WTC11 (cell line): Measurements from ENCODE around the gene KLHDC8A. TPM values are rescaled to one million over a fixed set of nuclear protein-coding genes. Genes with fewer than 3 reads are reported as not detected.

Source experiments
- ATAC-seq: fragments of 200-7000 bp; cut with Tn5 transposase; 2 replicates; pipeline ENCODE4 v1.10.0; 2021; ENCODE audit warnings: mild to moderate bottlenecking, moderate library complexity
- CTCF ChIA-PET: fragments of 300-600 bp; sonication (Branson Sonifier 250); formaldehyde crosslinking; loops from one replicate; lab custom pipeline; 2021; ENCODE audit warnings: antibody characterized with exemption; lab: Charles Lee
- POLR2A ChIA-PET: fragments of 350-600 bp; sonication (Branson Sonifier 250); formaldehyde crosslinking; loops from one replicate; lab custom pipeline; 2021; ENCODE audit warnings: antibody characterized with exemption; lab: Charles Lee
- DNase-seq: peaks from one replicate; pipeline ENCODE4 v3.0.0; 2021; ENCODE audit warnings: low spot score
- H3K27ac Mint-ChIP-seq: 2 replicates; pipeline ENCODE4 v1.8.0; 2021; ENCODE audit warnings: mixed read lengths
- H3K27me3 Mint-ChIP-seq: 2 replicates; pipeline ENCODE4 v1.8.0; 2021; ENCODE audit warnings: low read depth, mild to moderate bottlenecking, moderate library complexity, mixed read lengths
- H3K36me3 Mint-ChIP-seq: 2 replicates; pipeline ENCODE4 v1.8.0; 2021; ENCODE audit warnings: mixed read lengths
- H3K4me1 Mint-ChIP-seq: 2 replicates; pipeline ENCODE4 v1.8.0; 2022; ENCODE audit warnings: mixed read lengths
- H3K4me3 Mint-ChIP-seq: 2 replicates; pipeline ENCODE4 v1.8.0; 2021; ENCODE audit warnings: mild to moderate bottlenecking, moderate library complexity, mixed read lengths
- H3K9me3 Mint-ChIP-seq: 2 replicates; pipeline ENCODE4 v1.8.0; 2021; ENCODE audit warnings: mixed read lengths
- ATF2 ChIP-seq: sonication (generic); formaldehyde crosslinking; IDR thresholded peaks from 2 replicates; pipeline ENCODE4 v1.8.1; 2022; ENCODE audit warnings: low read depth, missing genetic modification reagents, borderline replicate concordance
- E2F1 ChIP-seq: sonication (generic); formaldehyde crosslinking; IDR thresholded peaks from 2 replicates; pipeline ENCODE4 v1.8.0; 2022; ENCODE audit warnings: mild to moderate bottlenecking, missing genetic modification reagents
- ELF4 ChIP-seq: sonication (generic); formaldehyde crosslinking; IDR thresholded peaks from 2 replicates; pipeline ENCODE4 v1.8.1; 2022; ENCODE audit warnings: low read depth, mild to moderate bottlenecking, moderate library complexity, missing genetic modification reagents
- ESRRA ChIP-seq: sonication (generic); formaldehyde crosslinking; IDR thresholded peaks from 2 replicates; pipeline ENCODE4 v1.8.1; 2022; ENCODE audit warnings: mild to moderate bottlenecking, missing genetic modification reagents, borderline replicate concordance
- HMGA2 ChIP-seq: fragments of 250-450 bp; sonication (Bioruptor Pico); IDR thresholded peaks from 2 replicates; pipeline ENCODE4 v1.4.0; 2021; ENCODE audit warnings: mild to moderate bottlenecking, moderate library complexity
- JAZF1 ChIP-seq: fragments of 250-450 bp; sonication (Bioruptor Pico); IDR thresholded peaks from 2 replicates; pipeline ENCODE4 v1.9.0; 2021; ENCODE audit warnings: moderate library complexity, mild to moderate bottlenecking, inconsistent platforms
- MAX ChIP-seq: sonication (generic); formaldehyde crosslinking; IDR thresholded peaks from 2 replicates; pipeline ENCODE4 v1.8.0; 2022; ENCODE audit warnings: mild to moderate bottlenecking, missing genetic modification reagents
- MYBL2 ChIP-seq: sonication (generic); formaldehyde crosslinking; IDR thresholded peaks from 2 replicates; pipeline ENCODE4 v1.8.1; 2023; ENCODE audit warnings: mild to moderate bottlenecking, moderate library complexity, missing genetic modification reagents
- NFATC4 ChIP-seq: fragments of 250-450 bp; sonication (Bioruptor Pico); IDR thresholded peaks from 2 replicates; pipeline ENCODE4 v1.9.0; 2021; ENCODE audit warnings: mild to moderate bottlenecking
- NR2C2 ChIP-seq: sonication (generic); formaldehyde crosslinking; IDR thresholded peaks from 2 replicates; pipeline ENCODE4 v1.8.0; 2022; ENCODE audit warnings: mild to moderate bottlenecking, missing genetic modification reagents
- RELA ChIP-seq: sonication (generic); formaldehyde crosslinking; IDR thresholded peaks from 2 replicates; pipeline ENCODE4 v1.8.1; 2022; ENCODE audit warnings: missing genetic modification reagents, mild to moderate bottlenecking, borderline replicate concordance
- RORB ChIP-seq: fragments of 250-450 bp; sonication (Bioruptor Pico); IDR thresholded peaks from 2 replicates; pipeline ENCODE4 v1.9.0; 2021; ENCODE audit warnings: mild to moderate bottlenecking
- SMAD4 ChIP-seq: sonication (generic); formaldehyde crosslinking; IDR thresholded peaks from 2 replicates; pipeline ENCODE4 v1.8.0; 2022; ENCODE audit warnings: mild to moderate bottlenecking, missing genetic modification reagents
- SP1 ChIP-seq: sonication (generic); formaldehyde crosslinking; conservative IDR thresholded peaks from 2 replicates; pipeline ENCODE4 v1.8.1; 2022; ENCODE audit warnings: missing genetic modification reagents
- STAT6 ChIP-seq: sonication (generic); formaldehyde crosslinking; conservative IDR thresholded peaks from 2 replicates; pipeline ENCODE4 v1.8.1; 2023; ENCODE audit warnings: mild to moderate bottlenecking, low read depth, missing genetic modification reagents, moderate library complexity
- TCF7 ChIP-seq: sonication (generic); formaldehyde crosslinking; IDR thresholded peaks from 2 replicates; pipeline ENCODE4 v1.8.0; 2022; ENCODE audit warnings: mild to moderate bottlenecking, low read depth, missing genetic modification reagents, moderate library complexity
- TEAD1 ChIP-seq: sonication (generic); formaldehyde crosslinking; IDR thresholded peaks from 2 replicates; pipeline ENCODE4 v1.8.0; 2022; ENCODE audit warnings: mild to moderate bottlenecking, missing genetic modification reagents
- TP53 ChIP-seq: sonication (generic); formaldehyde crosslinking; IDR thresholded peaks from 2 replicates; pipeline ENCODE4 v1.8.1; 2023; ENCODE audit warnings: mild to moderate bottlenecking, missing genetic modification reagents
- ZMAT4 ChIP-seq: fragments of 250-450 bp; sonication (Bioruptor Pico); IDR thresholded peaks from 2 replicates; pipeline ENCODE4 v1.9.0; 2021; ENCODE audit warnings: mild to moderate bottlenecking
- ZNF121 ChIP-seq: sonication (generic); formaldehyde crosslinking; IDR thresholded peaks from 2 replicates; pipeline ENCODE4 v1.8.0; 2023; ENCODE audit warnings: missing genetic modification reagents
- ZNF263 ChIP-seq: sonication (generic); formaldehyde crosslinking; IDR thresholded peaks from 2 replicates; pipeline ENCODE4 v1.8.1; 2022; ENCODE audit warnings: low read depth, mild to moderate bottlenecking, moderate library complexity, missing genetic modification reagents
- ZNF512 ChIP-seq: sonication (generic); formaldehyde crosslinking; IDR thresholded peaks from 2 replicates; pipeline ENCODE4 v1.8.1; 2022; ENCODE audit warnings: missing genetic modification reagents, borderline replicate concordance
- total RNA-seq: library from RNA; stranded (reverse); gene quantifications from 3 replicates; pipeline ENCODE4 v1.2.3, GENCODE V29; 2021

Gene KLHDC8A
- total RNA-seq, 1 experiment from 2014 or later = 1.7 TPM

GRCh38 chr1:205315008-205315618 is 41.6 kb downstream of the KLHDC8A start (continued):
- TF ChIP-seq ZNF512 = no peak
- no peak for TF ChIP-seq ZMAT4 (CRISPR knock-in tag)

- H3K36me3 Mint-ChIP-seq = peaks cover 32% of the 10 kb centered on the region
- ATAC-seq = peak; percentile 94
- H3K4me1 Mint-ChIP-seq = peaks cover 70% of the 10 kb centered on the region
- peak overlapping the region; percentile 54 for H3K4me3 Mint-ChIP-seq
- no peaks in the 10 kb centered on the region for H3K9me3 Mint-ChIP-seq
- no peaks in the 10 kb centered on the region; the same call in none of the 2 replicates for H3K27me3 Mint-ChIP-seq
- ChIA-PET CTCF (interaction anchor here (0.6 to 3.4 kb wide), 26 partner anchors 9 to 252 kb away, joined by 3 to 50 read pairs (median 4); no protein-coding TSS in a partner anchor), POLR2A (interaction anchor here (0.6 to 10.5 kb wide), 15 partner anchors 9 to 143 kb away, joined by 3 to 186 read pairs (median 5); partner anchors contain the start of gene TMCC2)
- peak overlapping the region; percentile 99 for H3K27ac Mint-ChIP-seq
- peak; percentile 82 for DNase-seq
- TF ChIP-seq ZNF263 (CRISPR knock-in tag) = peak; percentile 84
- peak; percentile 93 for TF ChIP-seq ZNF121
- peak; percentile 55 for TF ChIP-seq TEAD1 (CRISPR knock-in tag)
- TF ChIP-seq RELA (CRISPR knock-in tag) = no peak
Observed at GRCh38 chr1:205313563-205314308, 43.0 kb downstream of the KLHDC8A start.

- peaks cover 63% of the 10 kb centered on the region for H3K4me1 Mint-ChIP-seq
- ATAC-seq (no peak), DNase-seq (no peak)
- H3K4me3 Mint-ChIP-seq = peak overlapping the region; percentile 54
- H3K27me3 Mint-ChIP-seq = no peaks in the 10 kb centered on the region; the same call in none of the 2 replicates
- peaks cover 39% of the 10 kb centered on the region for H3K36me3 Mint-ChIP-seq
- no peaks in the 10 kb centered on the region for H3K9me3 Mint-ChIP-seq
- CTCF ChIA-PET = interaction anchor here (0.6 to 3.4 kb wide), 14 partner anchors 12 to 251 kb away, joined by 4 to 50 read pairs (median 12); no protein-coding TSS in a partner anchor
- POLR2A ChIA-PET = interaction anchor here (0.6 to 10.5 kb wide), 12 partner anchors 9 to 144 kb away, joined by 3 to 186 read pairs (median 6); partner anchors contain the start of gene TMCC2
- H3K27ac Mint-ChIP-seq = peak overlapping the region; percentile 99
- TF ChIP-seq MAX = no peak
- TF ChIP-seq SP1 = no peak
- no peak for TF ChIP-seq HMGA2 (CRISPR knock-in tag)
- TF ChIP-seq ESRRA = no peak
- TF ChIP-seq MYBL2 (CRISPR knock-in tag) = no peak
- no peak for TF ChIP-seq TP53 (CRISPR knock-in tag)
- no peak for TF ChIP-seq NR2C2
- TF ChIP-seq E2F1 = no peak
- TF ChIP-seq ELF4 = no peak
- no peak for TF ChIP-seq RORB (CRISPR knock-in tag)
- TF ChIP-seq TCF7 (CRISPR knock-in tag) = no peak
- TF ChIP-seq NFATC4 (CRISPR knock-in tag) = no peak
- no peak for TF ChIP-seq STAT6 (CRISPR knock-in tag)
- TF ChIP-seq ATF2 (CRISPR knock-in tag) = no peak
- TF ChIP-seq JAZF1 (CRISPR knock-in tag) = no peak
- TF ChIP-seq SMAD4 (CRISPR knock-in tag) = no peak
Observed at GRCh38 chr1:205312866-205313562, 43.7 kb downstream of the KLHDC8A start.
